ENCODE data around the gene CD3D.

Gene CD3D

GRCh38 chr11:118349475-118349874 lies 7.0 kb upstream of the CD3D start:
- TF ChIP-seq, protein P1, sequence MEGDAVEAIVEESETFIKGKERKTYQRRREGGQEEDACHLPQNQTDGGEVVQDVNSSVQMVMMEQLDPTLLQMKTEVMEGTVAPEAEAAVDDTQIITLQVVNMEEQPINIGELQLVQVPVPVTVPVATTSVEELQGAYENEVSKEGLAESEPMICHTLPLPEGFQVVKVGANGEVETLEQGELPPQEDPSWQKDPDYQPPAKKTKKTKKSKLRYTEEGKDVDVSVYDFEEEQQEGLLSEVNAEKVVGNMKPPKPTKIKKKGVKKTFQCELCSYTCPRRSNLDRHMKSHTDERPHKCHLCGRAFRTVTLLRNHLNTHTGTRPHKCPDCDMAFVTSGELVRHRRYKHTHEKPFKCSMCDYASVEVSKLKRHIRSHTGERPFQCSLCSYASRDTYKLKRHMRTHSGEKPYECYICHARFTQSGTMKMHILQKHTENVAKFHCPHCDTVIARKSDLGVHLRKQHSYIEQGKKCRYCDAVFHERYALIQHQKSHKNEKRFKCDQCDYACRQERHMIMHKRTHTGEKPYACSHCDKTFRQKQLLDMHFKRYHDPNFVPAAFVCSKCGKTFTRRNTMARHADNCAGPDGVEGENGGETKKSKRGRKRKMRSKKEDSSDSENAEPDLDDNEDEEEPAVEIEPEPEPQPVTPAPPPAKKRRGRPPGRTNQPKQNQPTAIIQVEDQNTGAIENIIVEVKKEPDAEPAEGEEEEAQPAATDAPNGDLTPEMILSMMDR (IDR thresholded peaks at IDR 0.05): no peak

DNA sequence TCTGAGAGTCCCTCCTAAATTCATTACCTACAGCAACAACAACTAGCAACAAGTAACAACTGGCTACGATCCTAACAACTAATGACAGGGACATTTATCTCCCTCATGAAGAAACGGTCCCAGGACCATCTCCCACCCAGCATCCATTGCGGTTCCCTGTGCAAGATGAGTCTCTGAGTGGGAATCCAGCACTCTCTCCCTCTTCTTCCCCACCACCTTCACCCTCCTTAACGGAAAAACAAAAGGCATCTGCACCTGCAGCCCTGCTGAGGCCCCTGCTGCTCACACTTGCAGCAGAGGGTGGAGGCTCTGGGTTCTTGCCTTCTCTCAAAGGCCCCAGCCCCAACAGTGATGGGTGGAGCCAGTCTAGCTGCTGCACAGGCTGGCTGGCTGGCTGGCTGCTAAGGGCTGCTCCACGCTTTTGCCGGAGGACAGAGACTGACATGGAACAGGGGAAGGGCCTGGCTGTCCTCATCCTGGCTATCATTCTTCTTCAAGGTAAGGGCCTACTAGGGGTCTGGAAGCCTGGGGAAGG lies 1.5 kb upstream of the CD3D start, which contains the start of gene CD3G:
CD3G (plus strand) TSS at position 364 of the 535 bp plus-strand sequence; CDS start at position 444, 80 bp downstream.
- TF ChIP-seq, protein P1 (IDR thresholded peaks at IDR 0.05): no peak

- TF ChIP-seq, protein P1 (IDR thresholded peaks at IDR 0.05): no peak
Measured at GRCh38 chr11:118343248-118343647, 743 bp upstream of the CD3D start.

DNA sequence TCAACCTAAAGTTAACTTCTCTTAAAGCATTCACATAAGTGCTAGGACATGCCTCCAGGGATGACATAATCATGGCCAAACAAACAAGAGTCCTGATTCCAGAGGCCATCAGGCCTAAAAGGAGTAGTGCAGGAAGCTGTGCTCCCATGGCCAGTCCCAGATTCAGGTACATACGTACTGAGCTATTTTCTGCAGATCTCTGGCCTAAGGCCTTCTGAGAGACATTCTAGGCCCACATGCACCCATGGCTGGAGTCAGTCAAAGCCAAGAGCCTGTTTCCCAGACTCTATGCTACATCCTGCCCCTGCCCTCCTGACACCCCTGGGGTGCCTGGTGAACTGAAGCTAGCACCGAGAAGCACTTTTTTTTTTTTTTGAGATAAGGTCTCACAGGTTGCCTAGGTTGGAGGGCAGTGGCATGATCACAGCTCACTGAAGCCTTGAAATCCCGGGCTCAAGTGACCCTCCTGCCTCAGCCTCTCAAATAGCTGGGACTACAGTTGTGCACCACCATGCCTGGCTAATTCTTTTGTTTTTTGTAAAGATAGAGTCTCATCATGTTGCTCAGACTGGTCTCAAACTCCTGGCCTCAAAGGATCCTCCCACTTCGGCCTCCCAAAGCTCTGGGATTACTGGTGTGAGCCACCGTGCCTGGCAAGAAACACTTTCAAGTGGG lies 553 bp downstream of the CD3D start:
- TF ChIP-seq, protein P1 (IDR thresholded peaks at IDR 0.05): no peak

DNA sequence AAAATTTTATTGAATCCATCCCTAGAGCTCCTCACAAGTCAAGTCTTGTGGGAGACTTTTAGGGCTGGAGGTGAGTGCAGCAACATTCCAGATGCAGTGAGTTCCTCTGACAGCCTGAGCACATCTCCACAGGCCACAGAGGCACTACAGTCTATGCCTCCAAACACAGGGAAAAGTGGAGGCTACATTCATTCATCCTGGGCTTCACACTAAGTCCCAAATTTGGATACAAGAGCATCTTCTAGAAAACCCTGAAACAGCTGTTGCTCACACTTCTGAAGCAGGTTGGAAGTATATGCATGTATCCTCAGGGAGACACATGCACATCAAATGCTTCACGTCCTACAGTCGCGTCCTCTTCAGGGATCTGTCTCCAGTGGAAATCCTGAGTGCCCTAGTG lies 1.2 kb downstream of the CD3D start:
- TF ChIP-seq, protein P1 (IDR thresholded peaks at IDR 0.05): no peak

DNA sequence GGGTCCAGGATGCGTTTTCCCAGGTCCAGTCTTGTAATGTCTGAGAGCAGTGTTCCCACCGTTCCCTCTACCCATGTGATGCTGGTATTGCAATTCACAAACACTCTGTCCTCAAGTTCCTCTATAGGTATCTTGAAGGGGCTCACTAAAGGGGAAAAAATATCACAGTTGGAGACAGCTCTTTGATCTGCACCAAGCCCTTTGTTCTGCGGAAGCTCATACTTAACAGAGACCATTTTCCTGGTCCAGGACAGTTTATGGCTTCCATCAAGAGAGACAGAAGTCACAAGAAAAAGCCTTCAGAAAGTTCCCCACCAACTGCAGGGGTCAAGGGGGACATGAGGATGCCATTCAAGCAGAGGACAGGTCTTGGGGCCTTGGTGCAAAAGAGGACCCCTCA lies 2.1 kb downstream of the CD3D start:
- TF ChIP-seq, protein P1 (IDR thresholded peaks at IDR 0.05): no peak

DNA sequence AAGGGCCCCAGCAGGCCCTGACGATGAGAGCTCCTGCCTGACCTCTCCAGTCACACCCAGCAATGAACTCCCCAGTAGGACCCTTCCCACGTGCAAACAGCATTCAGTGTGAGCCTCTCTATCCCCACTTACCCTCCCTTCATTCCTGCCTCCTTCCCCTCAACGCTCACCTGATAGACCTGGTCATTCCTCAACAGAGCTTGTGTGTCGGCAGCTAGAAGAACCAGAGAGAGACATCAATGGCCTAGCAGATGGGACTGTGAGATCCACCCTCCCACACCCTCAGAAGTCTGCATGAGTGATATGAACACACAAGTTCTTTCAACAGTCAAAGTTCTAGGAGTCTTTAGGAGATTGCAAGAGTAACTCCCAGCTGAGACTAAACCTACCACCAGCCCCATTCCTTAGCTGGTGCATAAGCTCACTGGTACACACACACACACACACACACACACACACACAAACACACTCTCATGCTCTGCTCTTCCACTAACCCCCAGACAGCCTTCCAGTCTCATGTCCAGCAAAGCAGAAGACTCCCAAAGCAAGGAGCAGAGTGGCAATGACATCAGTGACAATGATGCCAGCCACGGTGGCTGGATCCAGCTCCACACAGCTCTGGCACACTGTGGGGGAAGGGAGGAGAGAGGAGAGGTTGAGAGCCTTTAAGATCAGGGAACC lies 3.1 kb downstream of the CD3D start:
- TF ChIP-seq, protein P1 (IDR thresholded peaks at IDR 0.05): no peak
